ENCODE measurements around the gene SEC23IP.

Gene SEC23IP

DNA sequence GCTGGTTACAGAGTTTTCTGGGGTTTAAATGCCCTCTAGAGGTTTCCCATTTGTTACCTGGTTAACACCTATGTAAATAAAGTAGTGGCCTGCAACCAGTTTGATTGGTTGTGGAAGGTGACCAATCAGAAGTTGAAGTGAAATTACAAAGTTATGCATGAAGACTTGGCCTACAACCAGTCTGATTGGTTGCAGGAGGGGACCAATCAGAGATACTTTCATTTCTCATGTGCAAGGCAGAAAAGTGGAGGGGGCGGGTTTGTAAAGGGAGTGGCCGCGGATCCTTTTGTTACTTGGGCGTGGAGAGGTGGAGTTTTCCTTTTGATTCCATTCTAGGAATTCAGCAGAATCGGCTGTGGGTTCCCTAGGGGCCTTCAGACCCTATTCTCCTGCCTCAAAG is 80.8 kb downstream of the SEC23IP start:
- TF ChIP-seq, protein P1, sequence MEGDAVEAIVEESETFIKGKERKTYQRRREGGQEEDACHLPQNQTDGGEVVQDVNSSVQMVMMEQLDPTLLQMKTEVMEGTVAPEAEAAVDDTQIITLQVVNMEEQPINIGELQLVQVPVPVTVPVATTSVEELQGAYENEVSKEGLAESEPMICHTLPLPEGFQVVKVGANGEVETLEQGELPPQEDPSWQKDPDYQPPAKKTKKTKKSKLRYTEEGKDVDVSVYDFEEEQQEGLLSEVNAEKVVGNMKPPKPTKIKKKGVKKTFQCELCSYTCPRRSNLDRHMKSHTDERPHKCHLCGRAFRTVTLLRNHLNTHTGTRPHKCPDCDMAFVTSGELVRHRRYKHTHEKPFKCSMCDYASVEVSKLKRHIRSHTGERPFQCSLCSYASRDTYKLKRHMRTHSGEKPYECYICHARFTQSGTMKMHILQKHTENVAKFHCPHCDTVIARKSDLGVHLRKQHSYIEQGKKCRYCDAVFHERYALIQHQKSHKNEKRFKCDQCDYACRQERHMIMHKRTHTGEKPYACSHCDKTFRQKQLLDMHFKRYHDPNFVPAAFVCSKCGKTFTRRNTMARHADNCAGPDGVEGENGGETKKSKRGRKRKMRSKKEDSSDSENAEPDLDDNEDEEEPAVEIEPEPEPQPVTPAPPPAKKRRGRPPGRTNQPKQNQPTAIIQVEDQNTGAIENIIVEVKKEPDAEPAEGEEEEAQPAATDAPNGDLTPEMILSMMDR (IDR thresholded peaks at IDR 0.05; ENCODE audit: low read depth, low read length, missing control alignments), result no peak
- no peak for DNase-seq (ENCODE audit: extremely low read depth, low read depth)
- no peak overlapping the region for H3K4me3 ChIP-seq (replicated peaks; ENCODE audit: low read depth, low read length)

DNA sequence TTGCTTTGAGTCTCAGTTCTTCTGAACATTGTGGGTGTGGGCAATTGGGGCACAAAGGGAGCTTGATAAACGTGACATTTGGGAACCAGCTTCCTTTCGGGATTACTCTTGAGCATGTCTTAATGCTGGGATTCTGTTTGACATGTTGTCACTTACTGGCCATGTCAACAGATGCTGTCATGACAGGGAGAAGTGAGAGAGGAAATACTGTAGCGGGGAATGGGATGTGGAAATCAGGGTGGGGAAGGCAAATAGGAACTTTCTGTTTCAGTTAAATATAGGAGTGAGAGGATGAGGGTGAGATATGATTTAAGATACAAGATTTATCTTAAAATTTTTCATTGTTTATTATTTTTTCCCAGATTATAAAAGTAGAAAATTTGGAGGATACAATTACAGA is 83.9 kb downstream of the SEC23IP start:
- TF ChIP-seq, protein P1 (IDR thresholded peaks at IDR 0.05; ENCODE audit: low read depth, low read length, missing control alignments), result no peak
- H3K4me3 ChIP-seq (replicated peaks; ENCODE audit: low read depth, low read length), result no peak overlapping the region
- no peak for DNase-seq (ENCODE audit: extremely low read depth, low read depth)

DNA sequence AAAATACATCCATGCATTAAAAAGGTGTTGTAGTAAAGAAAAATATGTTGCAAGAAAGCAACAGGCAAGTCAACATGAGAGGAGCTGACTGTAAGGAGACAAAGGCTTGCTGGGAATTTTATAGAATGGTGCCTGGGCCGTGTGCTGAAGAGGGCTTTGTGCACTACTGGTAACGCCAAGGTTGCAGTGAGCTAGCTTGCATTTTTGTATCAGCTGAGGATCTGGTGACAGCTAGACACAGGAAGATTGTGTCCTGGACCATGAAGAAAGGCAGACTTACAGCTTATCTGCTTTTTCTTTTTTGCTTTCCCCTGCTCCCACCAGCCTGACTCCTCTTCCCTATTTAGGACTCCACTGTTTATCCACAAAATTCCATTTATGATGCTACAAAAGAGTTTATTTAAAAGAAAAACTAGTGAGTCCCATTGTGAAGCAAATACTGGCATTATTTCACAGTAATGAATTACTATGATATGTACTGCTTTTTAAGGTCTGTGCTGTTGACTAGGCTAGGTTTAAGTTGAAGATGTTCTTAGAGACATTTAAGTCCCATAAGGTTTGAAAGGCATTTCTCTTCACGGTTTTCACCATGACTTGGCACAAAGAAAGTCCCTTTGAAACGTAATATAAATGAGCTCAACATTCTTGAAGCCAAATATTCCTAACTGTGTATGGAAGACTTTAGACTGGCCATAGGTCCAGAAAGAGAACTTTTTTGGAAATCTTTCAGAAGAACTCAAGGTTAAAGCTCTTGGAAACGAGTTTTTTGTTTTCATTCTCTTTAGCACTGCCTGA is 88.6 kb downstream of the SEC23IP start:
- H3K4me3 ChIP-seq (replicated peaks; ENCODE audit: low read depth, low read length), result no peak overlapping the region
- no peak for DNase-seq (ENCODE audit: extremely low read depth, low read depth)
- TF ChIP-seq, protein P1 (IDR thresholded peaks at IDR 0.05; ENCODE audit: low read depth, low read length, missing control alignments), result no peak

DNA sequence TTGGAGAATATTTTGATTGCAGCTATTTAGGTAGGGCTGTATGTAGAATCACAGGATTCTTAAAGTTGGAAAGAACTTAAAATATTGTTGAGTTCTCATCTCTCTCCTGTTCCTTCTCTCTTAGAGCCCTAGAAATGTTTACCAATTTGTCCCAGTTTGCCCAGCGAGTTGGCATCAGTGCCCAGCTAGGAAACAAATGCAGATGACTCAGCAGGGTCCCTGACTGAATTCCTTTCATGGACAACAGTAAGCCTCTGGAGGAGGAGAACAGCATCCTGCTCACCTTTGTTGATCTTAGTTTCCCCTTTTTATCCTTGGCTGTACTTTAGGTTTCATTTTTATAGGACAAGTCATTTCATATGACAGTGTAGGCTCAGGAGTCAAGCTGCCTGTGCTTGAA is 89.3 kb downstream of the SEC23IP start:
- no peak overlapping the region for H3K4me3 ChIP-seq (replicated peaks; ENCODE audit: low read depth, low read length)
- no peak for DNase-seq (ENCODE audit: extremely low read depth, low read depth)
- TF ChIP-seq, protein P1 (IDR thresholded peaks at IDR 0.05; ENCODE audit: low read depth, low read length, missing control alignments), result no peak

DNA sequence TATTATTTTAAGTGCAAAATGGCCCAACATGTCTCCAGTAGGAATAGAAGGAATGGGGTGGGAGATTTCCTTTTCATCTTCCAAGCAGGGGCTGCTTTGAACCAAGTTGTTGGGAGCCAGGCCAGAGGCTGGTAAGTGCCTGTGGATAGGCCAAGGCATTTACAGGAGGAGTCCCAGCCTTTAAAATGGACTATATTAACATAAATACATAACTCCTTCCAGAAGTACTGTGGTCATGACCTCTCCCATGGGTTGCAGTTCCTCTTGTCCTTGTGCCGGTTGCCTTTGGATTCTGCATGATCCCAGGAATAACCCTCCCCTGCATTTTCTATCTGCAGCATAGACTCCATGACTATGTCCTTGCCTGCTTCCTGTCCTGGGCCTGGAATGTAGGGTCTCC is 95.8 kb downstream of the SEC23IP start:
- DNase-seq (ENCODE audit: extremely low read depth, low read depth), result no peak
- TF ChIP-seq, protein P1 (IDR thresholded peaks at IDR 0.05; ENCODE audit: low read depth, low read length, missing control alignments), result no peak
- H3K4me3 ChIP-seq (replicated peaks; ENCODE audit: low read depth, low read length), result no peak overlapping the region

DNA sequence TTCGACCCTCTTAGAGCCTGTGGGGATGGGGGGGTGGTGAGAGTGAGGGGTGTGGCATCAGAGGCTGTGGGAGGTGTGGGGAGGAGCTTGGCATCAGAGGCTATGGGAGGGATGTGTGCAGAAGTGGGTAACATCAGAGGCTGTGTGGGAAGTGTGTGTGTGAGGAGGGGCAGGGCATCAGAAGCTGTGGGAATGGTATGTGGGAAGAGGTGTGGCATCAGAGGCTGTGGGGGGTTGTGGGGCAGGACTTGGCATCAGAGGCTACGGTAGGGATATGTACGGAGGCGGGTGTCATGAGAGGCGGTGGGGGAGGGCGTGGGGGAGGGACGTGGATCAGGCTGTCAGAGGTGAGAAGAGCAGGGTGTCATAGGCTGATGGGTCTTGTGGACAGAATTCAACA is 97.4 kb downstream of the SEC23IP start:
- H3K4me3 ChIP-seq (replicated peaks; ENCODE audit: low read depth, low read length), result no peak overlapping the region
- no peak for DNase-seq (ENCODE audit: extremely low read depth, low read depth)
- TF ChIP-seq, protein P1 (IDR thresholded peaks at IDR 0.05; ENCODE audit: low read depth, low read length, missing control alignments), result no peak

DNA sequence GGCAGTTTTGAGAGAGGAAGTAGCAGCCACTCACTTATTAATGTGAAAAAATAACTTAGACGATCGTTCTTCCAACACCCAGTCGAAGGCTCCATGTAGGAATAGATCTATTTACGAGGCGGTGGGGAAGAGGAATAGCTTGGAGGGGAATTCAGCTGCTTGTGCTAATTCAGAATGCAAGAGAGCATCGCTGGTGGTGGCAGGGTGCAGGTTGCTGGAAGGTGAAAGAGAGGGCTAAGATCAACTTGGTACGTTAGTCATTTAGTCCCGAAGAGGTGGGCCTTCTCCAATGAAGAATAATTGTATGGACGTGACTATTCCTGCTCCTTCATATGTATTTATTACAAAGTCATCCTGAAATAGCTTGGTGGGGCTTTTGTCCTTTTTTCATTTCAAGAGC is 98.5 kb downstream of the SEC23IP start:
- no peak overlapping the region for H3K4me3 ChIP-seq (replicated peaks; ENCODE audit: low read depth, low read length)
- TF ChIP-seq, protein P1 (IDR thresholded peaks at IDR 0.05; ENCODE audit: low read depth, low read length, missing control alignments), result no peak
- DNase-seq (ENCODE audit: extremely low read depth, low read depth), result no peak

Data from HFF-Myc (cell line).